Bronchial epithelial cell (primary cell): ENCODE data around the gene CTSD. TPM values are rescaled to one million over a fixed set of nuclear protein-coding genes. Genes with fewer than 3 reads are reported as not detected.

Experiments used
- DNase-seq: peaks from one replicate; pipeline ENCODE4 v3.0.0-alpha.2; 2010; ENCODE audit warnings: low read depth
- FAIRE-seq: peaks from 2 replicates; lab custom pipeline; 2011; peaks lifted over from hg19 to GRCh38; lab: Jason Lieb, UNC
- H3K27me3 ChIP-seq: 2 replicates; pipeline ENCODE4 v1.5.1; 2011; ENCODE audit warnings: low read length; ENCODE audit not compliant: control insufficient read depth, insufficient read depth
- H3K36me3 ChIP-seq: 2 replicates; pipeline ENCODE4 v1.5.1; 2011; ENCODE audit warnings: low read length; ENCODE audit not compliant: control insufficient read depth, insufficient read depth
- H3K4me3 ChIP-seq: 2 replicates; pipeline ENCODE4 v1.5.1; 2011; ENCODE audit warnings: mild to moderate bottlenecking, low read depth, low read length, control low read depth
- CTCF ChIP-seq: IDR thresholded peaks from 2 replicates; pipeline ENCODE4 v1.5.1; 2011; ENCODE audit warnings: mild to moderate bottlenecking, moderate library complexity, low read length, control low read depth, inconsistent platforms; ENCODE audit not compliant: insufficient read depth, severe bottlenecking
- total RNA-seq: library from RNA; depleted of rRNA; stranded (reverse); fragments of >200 nt; gene quantifications from 2 replicates; pipeline ENCODE4 v1.2.1, GENCODE V29; 2014

CTSD gene
- total RNA-seq, 1 donor from 2014 or later = 214 TPM

- no peaks in the 10 kb centered on the region for H3K27me3 ChIP-seq
- FAIRE-seq (peak; percentile 28), DNase-seq (no peak)
- no peak overlapping the region for H3K4me3 ChIP-seq
- no peaks in the 10 kb centered on the region for H3K36me3 ChIP-seq
- no peak for TF ChIP-seq CTCF
These were observed 12.7 kb upstream of the CTSD start for GRCh38 chr11:1776331-1776851.

- Histone ChIP-seq H3K27me3 (no peaks in the 10 kb centered on the region), H3K36me3 (no peaks in the 10 kb centered on the region), H3K4me3 (no peak overlapping the region)
- DNase-seq (no peak), FAIRE-seq (no peak)
- no peak for TF ChIP-seq CTCF
These were observed 11.2 kb upstream of the CTSD start for GRCh38 chr11:1774886-1775285.

- H3K27me3 ChIP-seq = no peaks in the 10 kb centered on the region
- FAIRE-seq = no peak
- DNase-seq = no peak
- H3K4me3 ChIP-seq = no peak overlapping the region
- TF ChIP-seq CTCF = no peak
- H3K36me3 ChIP-seq = no peaks in the 10 kb centered on the region
These were observed 10.3 kb upstream of the CTSD start for GRCh38 chr11:1773994-1774550.

GRCh38 chr11:1773131-1773993, 9.6 kb upstream of the CTSD start:
- FAIRE-seq (no peak), DNase-seq (no peak)
- TF ChIP-seq CTCF = no peak
- H3K36me3 ChIP-seq = no peaks in the 10 kb centered on the region
- no peak overlapping the region for H3K4me3 ChIP-seq
- no peaks in the 10 kb centered on the region for H3K27me3 ChIP-seq

GRCh38 chr11:1772270-1773130, 8.8 kb upstream of the CTSD start:
- H3K4me3 ChIP-seq = no peak overlapping the region
- TF ChIP-seq CTCF = no peak
- DNase-seq = peak; percentile 84
- H3K36me3 ChIP-seq = no peaks in the 10 kb centered on the region
- peak; percentile 92 for FAIRE-seq
- no peaks in the 10 kb centered on the region for H3K27me3 ChIP-seq
